Lower lobe of right lung (tissue), 2 donors: ENCODE measurements around the gene CDRT4. TPM values are rescaled to one million over a fixed set of nuclear protein-coding genes. Genes with fewer than 3 reads are reported as not detected.

Experiments
- ATAC-seq, 2 donors: fragments of 200-7000 bp; cut with Tn5 transposase; one replicate each; pipeline ENCODE4 v1.9.1; 2020 to 2022; ENCODE audit warnings: mild to moderate bottlenecking in 2 of 2, moderate library complexity in 2 of 2
- DNase-seq: peaks from one replicate; pipeline ENCODE4 v3.0.0-alpha.2; 2020
- H3K27ac ChIP-seq: fragments of 200-600 bp; one replicate; pipeline ENCODE4 v1.8.0; 2022
- H3K27me3 ChIP-seq: fragments of 200-600 bp; one replicate; pipeline ENCODE4 v1.8.0; 2022; ENCODE audit warnings: low read depth
- H3K36me3 ChIP-seq: fragments of 200-600 bp; one replicate; pipeline ENCODE4 v1.8.0; 2022; ENCODE audit warnings: mild to moderate bottlenecking
- H3K4me1 ChIP-seq: fragments of 200-600 bp; one replicate; pipeline ENCODE4 v1.8.0; 2022
- H3K4me3 ChIP-seq: fragments of 200-600 bp; one replicate; pipeline ENCODE4 v1.8.0; 2022; ENCODE audit warnings: mild to moderate bottlenecking
- H3K9me3 ChIP-seq: fragments of 200-600 bp; one replicate; pipeline ENCODE4 v1.8.0; 2022
- CTCF ChIP-seq: fragments of 200-600 bp; IDR thresholded peaks from one replicate; pipeline ENCODE4 v1.8.0; 2022; ENCODE audit warnings: antibody characterized with exemption, mild to moderate bottlenecking
- intact Hi-C: fragments of 100-400 bp; cut with DNase I; formaldehyde crosslinking; loops from one replicate; pipeline ENCODE4 v1.11.0; 2022
- total RNA-seq: library from RNA; stranded (reverse); fragmentation: NEBNext Ultra II Directional; extraction: Animal tissue kit (Norgen Biotek cat#: 25700); gene quantifications from one replicate; pipeline ENCODE4 v1.2.1, GENCODE V29; 2021
- donor health status: DM: no; HTN: yes; CAD: no; lungs with severe emphysema.

Gene CDRT4
- total RNA-seq, 1 donor from 2014 or later, result 13.4 TPM

- Histone ChIP-seq H3K4me1 (peaks cover 5% of the 10 kb centered on the region), H3K9me3 (no peaks in the 10 kb centered on the region), H3K27me3 (no peaks in the 10 kb centered on the region), H3K36me3 (no peaks in the 10 kb centered on the region), H3K4me3 (no peak overlapping the region), H3K27ac (no peak overlapping the region)
- DNase-seq (no peak), ATAC-seq (no peak)
- intact Hi-C loops, result no loop called here
- no peak for TF ChIP-seq CTCF
Measured at GRCh38 chr17:15512071-15512709, 44.8 kb upstream of the CDRT4 start.

GRCh38 chr17:15511142-15511541, 43.7 kb upstream of the CDRT4 start:
- peaks cover 5% of the 10 kb centered on the region for H3K4me1 ChIP-seq

GRCh38 chr17:15510361-15510760, 42.9 kb upstream of the CDRT4 start:
- DNase-seq, result no peak
- no peaks in the 10 kb centered on the region for H3K36me3 ChIP-seq
- ATAC-seq, result no peak
- no peaks in the 10 kb centered on the region for H3K9me3 ChIP-seq
- H3K4me1 ChIP-seq, result peaks cover 5% of the 10 kb centered on the region
- H3K27me3 ChIP-seq, result no peaks in the 10 kb centered on the region
- no peak overlapping the region for H3K27ac ChIP-seq
- intact Hi-C loops, result no loop called here
- no peak for TF ChIP-seq CTCF
- H3K4me3 ChIP-seq, result no peak overlapping the region

More at GRCh38 chr17:15511142-15511541, 43.7 kb upstream of the CDRT4 start:
- H3K27me3 ChIP-seq, result no peaks in the 10 kb centered on the region
- intact Hi-C loops, result no loop called here
- no peaks in the 10 kb centered on the region for H3K9me3 ChIP-seq
- TF ChIP-seq CTCF, result no peak
- DNase-seq (no peak), ATAC-seq (no peak)
- no peaks in the 10 kb centered on the region for H3K36me3 ChIP-seq
- H3K27ac ChIP-seq, result no peak overlapping the region
- no peak overlapping the region for H3K4me3 ChIP-seq

GRCh38 chr17:15509095-15509494, 41.7 kb upstream of the CDRT4 start:
- TF ChIP-seq CTCF, result no peak
- no peaks in the 10 kb centered on the region for H3K9me3 ChIP-seq
- H3K4me1 ChIP-seq, result peaks cover 5% of the 10 kb centered on the region
- ATAC-seq (no peak), DNase-seq (no peak)
- H3K36me3 ChIP-seq, result no peaks in the 10 kb centered on the region
- H3K27ac ChIP-seq, result no peak overlapping the region
- intact Hi-C loops, result no loop called here
- no peaks in the 10 kb centered on the region for H3K27me3 ChIP-seq
- H3K4me3 ChIP-seq, result no peak overlapping the region

GRCh38 chr17:15508466-15508865, 41.0 kb upstream of the CDRT4 start:
- Histone ChIP-seq H3K27me3 (no peaks in the 10 kb centered on the region), H3K4me3 (no peak overlapping the region), H3K4me1 (peaks cover 5% of the 10 kb centered on the region), H3K9me3 (no peaks in the 10 kb centered on the region), H3K27ac (no peak overlapping the region), H3K36me3 (no peaks in the 10 kb centered on the region)
- no peak for TF ChIP-seq CTCF
- intact Hi-C loops, result no loop called here
- no peak for ATAC-seq
- no peak for DNase-seq
